ENCODE results near the gene PRCP. TPM values are rescaled to one million over a fixed set of nuclear protein-coding genes. Genes with fewer than 3 reads are reported as not detected.
"Not testable (repeated sequence)": the region's sequence is repeated elsewhere in the genome, so short reads cannot be mapped to it uniquely, and the experiment has no call there.

The PRCP gene
- total RNA-seq, 2 experiments from 2014 or later = 22.1 to 22.5 TPM

DNA sequence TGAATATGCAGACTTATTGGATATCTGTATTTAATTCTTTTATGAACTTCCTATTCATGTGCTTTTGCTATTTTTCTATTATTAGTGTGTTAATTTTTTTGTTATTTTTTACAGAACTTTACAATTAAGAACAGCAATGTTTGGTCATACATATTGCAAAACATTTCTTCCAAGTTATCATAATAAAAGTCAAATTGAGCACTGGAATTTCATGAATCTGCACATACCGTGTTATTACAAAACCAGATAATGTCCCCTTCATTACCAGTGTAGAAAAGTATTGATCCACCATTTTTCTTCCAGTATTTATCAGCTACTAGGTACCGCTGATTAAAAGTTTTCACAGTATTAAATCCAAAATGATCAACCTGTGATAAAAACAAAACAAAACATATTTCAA is 40.5 kb downstream of the PRCP start:
- no peak overlapping the region for H3K4me3 Mint-ChIP-seq
- no peaks in the 10 kb centered on the region for H3K4me1 Mint-ChIP-seq
- peaks cover 4% of the 10 kb centered on the region for H3K27me3 Mint-ChIP-seq
- H3K27ac Mint-ChIP-seq = no peak overlapping the region
- no peaks in the 10 kb centered on the region for H3K36me3 Mint-ChIP-seq (ENCODE audit: low read depth)
- no peak for DNase-seq
- no peaks in the 10 kb centered on the region for H3K9me3 Mint-ChIP-seq
- ChIA-PET CTCF (no interaction called here), POLR2A (no interaction called here)

DNA sequence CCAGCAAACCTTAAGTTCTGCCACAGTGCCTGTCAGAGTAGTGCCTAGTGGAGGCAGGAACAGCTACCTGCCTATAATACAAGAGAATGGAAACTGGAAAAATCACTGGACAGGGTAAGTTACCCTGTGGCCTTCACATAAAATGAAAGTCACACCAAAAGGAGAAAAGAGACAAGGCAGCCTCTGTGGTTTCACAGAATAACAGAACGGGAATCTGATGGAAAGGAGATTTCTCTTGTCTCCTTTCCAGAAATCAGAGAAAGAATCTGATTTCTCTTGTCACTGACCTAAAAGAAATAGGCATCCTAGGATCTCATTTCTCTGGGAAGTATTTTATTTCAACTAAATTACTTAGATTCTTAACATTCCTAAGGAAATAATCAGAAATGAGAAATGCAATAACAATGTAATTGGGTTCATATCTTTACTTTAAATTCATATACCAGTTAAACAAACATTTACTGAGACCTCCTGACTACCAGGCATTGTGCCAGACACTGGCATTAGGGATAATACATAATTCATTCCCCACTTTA is 41.6 kb downstream of the PRCP start:
- Mint-ChIP-seq H3K27me3 (peaks cover 4% of the 10 kb centered on the region), H3K36me3 (ENCODE audit: low read depth) (no peaks in the 10 kb centered on the region), H3K4me3 (no peak overlapping the region), H3K4me1 (peaks cover 4% of the 10 kb centered on the region), H3K9me3 (no peaks in the 10 kb centered on the region), H3K27ac (no peak overlapping the region)
- ChIA-PET POLR2A (no interaction called here), CTCF (no interaction called here)
- DNase-seq = no peak

DNA sequence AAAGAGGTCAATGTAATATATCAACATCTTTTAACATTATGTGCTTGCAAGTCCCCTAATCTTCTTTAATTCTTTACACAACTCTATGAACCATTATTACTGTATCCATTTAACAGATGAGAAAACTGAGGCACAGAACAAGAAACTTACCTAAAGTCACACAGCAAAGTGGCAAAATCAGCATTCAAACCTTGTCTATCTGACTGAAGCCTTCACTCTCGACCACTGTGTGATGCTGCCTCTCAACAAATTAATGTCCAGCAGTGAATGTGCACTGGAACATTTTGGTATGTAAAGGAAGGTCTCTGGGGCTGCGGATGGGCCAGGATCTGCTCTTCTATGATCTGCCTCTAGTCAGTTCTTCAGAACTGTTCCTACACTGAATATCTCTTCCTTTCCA is 42.1 kb downstream of the PRCP start:
- ChIA-PET CTCF (no interaction called here), POLR2A (no interaction called here)
- DNase-seq = no peak
- H3K9me3 Mint-ChIP-seq = no peaks in the 10 kb centered on the region
- H3K27me3 Mint-ChIP-seq = peaks cover under 1% of the 10 kb centered on the region
- H3K27ac Mint-ChIP-seq = no peak overlapping the region
- H3K4me1 Mint-ChIP-seq = peaks cover 4% of the 10 kb centered on the region
- no peak overlapping the region for H3K4me3 Mint-ChIP-seq
- H3K36me3 Mint-ChIP-seq (ENCODE audit: low read depth) = no peaks in the 10 kb centered on the region

DNA sequence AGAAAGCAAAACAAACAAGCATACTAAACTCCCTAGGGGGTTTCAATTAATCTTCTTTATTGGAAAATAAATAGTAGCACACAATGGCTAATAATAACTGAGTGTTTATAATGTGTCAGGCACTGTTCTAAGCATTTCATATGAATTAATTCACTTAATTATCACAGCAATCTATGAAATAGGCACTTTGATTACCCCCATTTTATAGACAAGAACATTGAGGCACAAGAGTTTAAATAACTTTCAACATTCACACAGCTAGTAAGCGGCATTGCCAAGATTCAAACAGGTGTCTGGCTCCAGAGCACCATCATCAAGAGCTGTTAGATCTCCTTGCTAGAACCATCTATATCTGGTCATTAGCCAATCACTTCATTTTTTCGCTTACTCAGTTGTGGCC is 43.1 kb downstream of the PRCP start:
- Mint-ChIP-seq H3K27ac (no peak overlapping the region), H3K27me3 (no peaks in the 10 kb centered on the region), H3K36me3 (ENCODE audit: low read depth) (no peaks in the 10 kb centered on the region), H3K4me3 (no peak overlapping the region), H3K4me1 (peaks cover 4% of the 10 kb centered on the region), H3K9me3 (no peaks in the 10 kb centered on the region)
- POLR2A ChIA-PET = no interaction called here
- CTCF ChIA-PET = interaction anchor here (0.9 kb wide), 1 partner anchor 174 kb away, joined by 3 read pairs; no protein-coding TSS in a partner anchor
- no peak for DNase-seq

DNA sequence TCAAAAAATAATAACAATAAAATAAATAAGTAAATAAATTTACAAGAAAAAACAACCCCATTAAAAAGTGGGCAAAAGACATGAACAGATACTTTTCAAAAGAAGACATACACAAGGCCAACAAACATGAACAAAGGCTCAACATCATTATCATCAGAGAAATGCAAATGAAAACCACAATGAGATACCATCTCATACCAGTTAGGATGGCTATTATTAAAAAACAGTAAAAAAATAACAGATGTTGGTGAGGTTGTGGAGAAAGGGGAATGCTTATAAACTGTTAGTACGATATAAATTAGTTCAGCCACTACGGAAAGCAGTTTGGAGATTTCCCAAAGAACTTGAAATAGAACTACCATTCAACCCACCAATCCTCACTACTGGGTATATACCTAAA is 44.6 kb downstream of the PRCP start:
- ChIA-PET CTCF (no interaction called here), POLR2A (no interaction called here)
- Mint-ChIP-seq H3K27ac (no peak overlapping the region), H3K36me3 (ENCODE audit: low read depth) (no peaks in the 10 kb centered on the region), H3K27me3 (no peaks in the 10 kb centered on the region), H3K9me3 (no peaks in the 10 kb centered on the region), H3K4me3 (no peak overlapping the region), H3K4me1 (peaks cover 4% of the 10 kb centered on the region)
- no peak for DNase-seq

DNA sequence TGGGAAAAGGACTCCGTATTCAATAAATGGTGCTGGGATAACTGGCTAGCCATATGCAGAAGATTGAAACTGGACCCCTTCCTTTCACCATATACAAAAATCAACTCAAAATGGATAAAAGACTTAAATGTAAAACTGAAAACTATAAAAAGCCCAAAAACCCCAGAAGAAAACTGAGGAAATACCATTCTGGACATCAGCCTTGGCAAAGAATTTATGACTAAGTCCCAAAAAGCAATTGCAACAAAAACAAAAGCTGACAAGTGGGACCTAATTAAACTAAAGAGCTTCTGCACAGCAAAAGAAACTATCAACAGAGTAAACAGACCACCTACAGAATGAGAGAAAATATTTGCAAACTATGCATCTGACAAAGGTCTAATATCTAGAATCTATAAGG is 45.3 kb downstream of the PRCP start:
- DNase-seq; H3K36me3 Mint-ChIP-seq (ENCODE audit: low read depth); H3K4me3 Mint-ChIP-seq; CTCF ChIA-PET; H3K27ac Mint-ChIP-seq; H3K27me3 Mint-ChIP-seq; H3K4me1 Mint-ChIP-seq; H3K9me3 Mint-ChIP-seq; POLR2A ChIA-PET: not testable (repeated sequence)

DNA sequence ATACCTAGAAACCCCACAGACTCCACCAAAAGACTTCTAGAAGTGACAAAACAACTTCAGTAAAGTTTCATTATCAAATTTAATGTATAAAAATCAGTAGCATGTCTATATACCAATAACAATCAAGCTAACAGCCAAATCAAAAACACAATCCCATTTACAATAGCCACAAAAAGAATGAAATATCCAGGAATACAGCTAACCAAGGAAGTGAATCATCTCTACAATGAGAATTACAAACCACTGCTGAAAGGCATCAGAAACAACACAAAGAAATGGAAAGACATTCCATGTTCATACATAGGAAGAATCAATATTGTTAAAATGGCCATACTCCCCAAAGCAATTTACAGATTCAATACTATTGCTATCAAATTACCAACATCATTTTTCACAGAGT is 46.0 kb downstream of the PRCP start:
- Mint-ChIP-seq H3K27ac (no peak overlapping the region), H3K4me3 (no peak overlapping the region)
- POLR2A ChIA-PET = no interaction called here

DNA sequence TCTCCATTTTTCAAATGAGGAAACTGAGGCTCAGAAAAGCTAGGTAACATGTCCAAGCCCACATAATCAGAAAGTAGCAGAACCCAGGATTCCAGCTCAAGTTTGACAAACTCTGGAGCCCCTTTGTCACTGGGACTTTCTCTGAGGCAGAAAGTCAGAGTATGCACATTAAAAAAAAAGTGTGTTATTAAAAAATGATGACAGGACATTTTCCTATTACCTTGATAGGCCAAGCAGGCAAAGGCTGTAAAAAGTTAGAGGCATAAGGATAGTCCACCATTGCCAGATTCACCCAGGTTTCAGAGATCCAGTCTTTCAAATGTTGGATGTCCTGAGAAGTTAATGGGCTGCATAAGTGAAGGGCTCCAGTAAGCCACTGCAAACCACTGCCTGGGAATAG is 51.4 kb downstream of the PRCP start:
- Mint-ChIP-seq H3K4me3 (no peak overlapping the region), H3K9me3 (no peaks in the 10 kb centered on the region), H3K36me3 (ENCODE audit: low read depth) (no peaks in the 10 kb centered on the region), H3K27ac (no peak overlapping the region), H3K27me3 (no peaks in the 10 kb centered on the region), H3K4me1 (peaks cover under 1% of the 10 kb centered on the region)
- POLR2A ChIA-PET = no interaction called here
- CTCF ChIA-PET = no interaction called here
- DNase-seq = no peak

More for the DNA sequence above, 46.0 kb downstream of the PRCP start:
- no peaks in the 10 kb centered on the region for H3K27me3 Mint-ChIP-seq
- no peaks in the 10 kb centered on the region for H3K9me3 Mint-ChIP-seq
- CTCF ChIA-PET = no interaction called here
- H3K4me1 Mint-ChIP-seq = peaks cover 4% of the 10 kb centered on the region
- H3K36me3 Mint-ChIP-seq (ENCODE audit: low read depth) = no peaks in the 10 kb centered on the region
- DNase-seq = no peak

DNA sequence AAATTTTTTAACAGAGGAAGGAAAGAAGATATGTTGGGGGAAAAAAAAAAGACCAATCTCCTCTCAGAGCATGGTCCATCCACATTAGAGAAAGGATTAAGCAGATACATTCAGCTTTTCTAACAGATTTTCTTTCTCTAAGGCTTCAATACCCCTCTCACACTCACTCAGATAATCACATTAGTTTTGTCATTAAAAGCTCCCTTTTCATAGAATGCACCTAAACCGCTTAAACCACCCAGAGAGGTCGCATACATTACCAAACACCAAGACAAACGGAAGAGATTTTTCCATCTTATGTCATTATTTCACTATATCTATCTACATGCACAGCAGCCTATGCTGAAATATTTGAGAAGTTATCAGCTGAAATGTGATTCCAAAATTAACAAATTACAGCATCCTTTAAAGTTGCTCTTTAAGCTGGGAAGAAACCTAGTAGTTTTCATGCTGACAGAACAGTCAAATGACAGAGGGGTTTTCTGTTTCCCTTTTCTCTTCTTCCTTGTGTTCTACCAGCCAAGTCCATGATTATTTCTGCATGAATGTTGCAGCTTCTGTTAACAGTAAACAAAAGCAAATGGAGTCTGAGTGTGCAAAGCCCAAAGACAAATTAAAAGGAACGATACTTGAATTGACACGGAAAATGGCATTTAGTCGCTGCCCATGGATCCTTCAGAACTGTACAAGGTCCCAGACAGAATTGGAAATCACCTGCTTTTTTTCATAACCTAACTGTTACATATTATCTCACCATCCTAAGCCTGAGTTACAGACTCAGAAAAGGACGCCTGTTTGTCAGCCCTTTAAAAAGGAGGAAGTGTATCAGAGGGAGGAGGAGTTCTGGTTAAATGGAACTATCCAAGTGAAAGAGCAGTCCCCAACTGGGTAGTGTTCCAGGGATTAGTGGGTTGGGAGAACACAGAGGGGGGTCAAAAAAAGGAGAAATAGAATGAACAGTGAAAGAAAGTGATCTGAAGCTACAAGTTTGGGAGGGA is 54.6 kb downstream of the PRCP start:
- DNase-seq = no peak
- CTCF ChIA-PET = interaction anchor here (0.6 to 0.7 kb wide), 2 partner anchors 10 to 22 kb away, joined by 3 to 4 read pairs; no protein-coding TSS in a partner anchor
- no peaks in the 10 kb centered on the region for H3K27me3 Mint-ChIP-seq
- POLR2A ChIA-PET = no interaction called here
- no peaks in the 10 kb centered on the region for H3K4me1 Mint-ChIP-seq
- H3K27ac Mint-ChIP-seq = no peak overlapping the region
- no peaks in the 10 kb centered on the region for H3K9me3 Mint-ChIP-seq
- no peak overlapping the region for H3K4me3 Mint-ChIP-seq
- H3K36me3 Mint-ChIP-seq (ENCODE audit: low read depth) = no peaks in the 10 kb centered on the region

DNA sequence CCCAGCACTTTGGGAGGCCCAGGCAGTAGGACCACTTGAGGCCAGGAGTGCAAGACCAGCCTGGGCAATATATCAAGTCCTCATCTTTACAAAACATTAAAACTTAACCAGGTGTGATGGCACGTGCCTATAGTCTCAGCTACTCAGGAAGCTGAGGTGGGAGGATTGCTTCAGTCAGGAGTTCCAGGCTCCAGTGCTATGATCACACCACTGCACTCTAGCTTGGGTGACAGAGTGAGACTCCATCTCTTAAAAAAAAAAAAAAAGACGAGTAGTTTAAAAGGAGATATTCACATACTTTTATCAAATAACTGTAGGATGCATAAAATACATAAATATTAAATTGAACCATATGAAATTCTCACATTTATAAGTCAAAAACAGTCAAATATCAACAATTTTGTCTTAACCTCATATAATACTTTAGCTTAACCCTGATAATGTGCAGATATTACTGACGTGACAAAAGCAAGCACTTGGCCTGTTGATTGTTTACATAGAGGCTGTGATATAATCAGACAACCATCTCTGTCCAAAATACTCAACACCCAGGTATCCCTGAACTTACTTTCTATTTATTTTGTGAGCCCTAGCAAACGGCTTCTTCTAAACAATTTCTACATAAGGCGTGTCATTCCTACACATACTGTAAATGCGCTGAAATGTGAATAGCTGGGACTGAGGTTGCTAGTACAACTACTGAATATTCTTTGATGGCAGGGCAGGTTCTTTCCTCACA is 57.0 kb downstream of the PRCP start:
- H3K4me3 Mint-ChIP-seq = no peak overlapping the region
- no peaks in the 10 kb centered on the region for H3K27me3 Mint-ChIP-seq
- no peaks in the 10 kb centered on the region for H3K9me3 Mint-ChIP-seq
- ChIA-PET CTCF (no interaction called here), POLR2A (no interaction called here)
- no peaks in the 10 kb centered on the region for H3K4me1 Mint-ChIP-seq
- H3K27ac Mint-ChIP-seq = no peak overlapping the region
- H3K36me3 Mint-ChIP-seq (ENCODE audit: low read depth) = peaks cover 2% of the 10 kb centered on the region
- DNase-seq = no peak

DNA sequence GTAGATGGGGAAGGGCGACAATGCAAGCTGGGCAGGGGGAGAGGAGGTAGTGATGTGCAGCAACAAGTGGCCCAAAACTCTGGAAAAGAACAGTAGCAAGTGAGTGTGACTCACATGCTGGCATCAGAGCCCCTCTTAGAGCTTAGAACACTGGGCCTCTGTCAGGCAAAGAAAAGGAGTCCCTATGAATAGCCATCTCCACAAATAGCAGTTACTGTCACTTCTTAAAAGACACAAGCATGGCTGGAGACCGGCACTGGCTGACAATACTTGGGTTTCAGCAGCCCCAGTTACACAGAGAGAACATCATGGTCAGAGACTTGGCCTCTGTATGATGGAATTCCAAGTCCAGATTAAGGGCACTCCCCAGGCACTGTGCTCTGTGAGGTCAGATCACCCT is 58.2 kb downstream of the PRCP start:
- no peak for DNase-seq
- Mint-ChIP-seq H3K27ac (no peak overlapping the region), H3K4me3 (no peak overlapping the region), H3K36me3 (ENCODE audit: low read depth) (peaks cover 5% of the 10 kb centered on the region), H3K4me1 (no peaks in the 10 kb centered on the region), H3K9me3 (no peaks in the 10 kb centered on the region), H3K27me3 (no peaks in the 10 kb centered on the region)
- POLR2A ChIA-PET = no interaction called here
- CTCF ChIA-PET = interaction anchor here (1.5 kb wide), 1 partner anchor 18 kb away, joined by 3 read pairs; no protein-coding TSS in a partner anchor

DNA sequence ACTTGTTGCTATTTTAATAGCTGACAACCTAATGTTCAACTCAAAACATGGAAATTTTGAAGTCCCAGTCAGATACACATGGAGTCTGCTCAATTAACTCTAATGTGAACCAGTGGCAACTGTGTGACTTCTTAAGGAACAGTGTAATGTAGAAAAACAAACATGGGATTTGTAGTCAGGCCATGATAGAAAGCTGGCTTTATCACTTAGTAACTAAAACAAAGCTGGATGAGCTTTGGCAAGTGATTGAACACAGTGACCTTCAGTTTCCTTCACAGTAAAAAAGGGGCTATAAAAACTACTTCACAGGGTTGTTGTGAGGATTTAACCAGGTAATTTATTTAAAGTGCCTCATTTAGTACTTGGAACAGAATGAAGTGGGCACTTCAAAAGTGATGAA is 62.6 kb downstream of the PRCP start:
- CTCF ChIA-PET = interaction anchor here (0.9 kb wide), 1 partner anchor 14 kb away, joined by 3 read pairs; no protein-coding TSS in a partner anchor
- H3K4me3 Mint-ChIP-seq = no peak overlapping the region
- POLR2A ChIA-PET = no interaction called here
- H3K9me3 Mint-ChIP-seq = no peaks in the 10 kb centered on the region
- no peak overlapping the region for H3K27ac Mint-ChIP-seq
- peaks cover 11% of the 10 kb centered on the region for H3K36me3 Mint-ChIP-seq (ENCODE audit: low read depth)
- DNase-seq = no peak
- H3K27me3 Mint-ChIP-seq = no peaks in the 10 kb centered on the region
- no peaks in the 10 kb centered on the region for H3K4me1 Mint-ChIP-seq

DNA sequence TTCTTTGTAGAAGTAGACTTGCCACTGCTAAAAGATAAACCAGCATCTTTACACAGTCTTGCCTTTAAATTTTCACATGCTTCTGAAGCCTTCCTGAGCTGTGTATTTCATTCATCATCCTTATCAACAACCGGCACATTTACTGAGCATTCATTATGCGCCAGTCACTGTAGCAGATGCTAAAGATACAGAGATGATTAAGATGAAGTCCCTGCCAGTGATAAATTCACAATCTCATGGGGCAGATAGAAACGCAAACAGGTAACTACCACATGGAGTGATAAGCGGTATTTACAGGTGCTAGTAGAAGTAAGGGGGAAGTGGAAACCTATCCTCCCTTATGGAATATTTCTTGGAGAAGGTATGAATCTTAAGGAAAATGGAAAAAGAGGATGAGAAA is 67.2 kb downstream of the PRCP start:
- Mint-ChIP-seq H3K27me3 (no peaks in the 10 kb centered on the region), H3K36me3 (ENCODE audit: low read depth) (peaks cover 8% of the 10 kb centered on the region), H3K4me1 (no peaks in the 10 kb centered on the region), H3K27ac (no peak overlapping the region), H3K9me3 (no peaks in the 10 kb centered on the region), H3K4me3 (no peak overlapping the region)
- DNase-seq = no peak
- ChIA-PET CTCF (no interaction called here), POLR2A (no interaction called here)
